Measurements from ENCODE around the gene MRPS12. TPM values are rescaled to one million over a fixed set of nuclear protein-coding genes. Genes with fewer than 3 reads are reported as not detected.

MRPS12 gene
- total and polyA plus RNA-seq, 2 of the 4 experiments (the other 2 are of a cell fraction): 26.7 to 75.4 TPM

- TF ChIP-seq ELK1 (IDR thresholded peaks at IDR 0.05; ENCODE audit: borderline replicate concordance, low read depth, low read length) (no peak), RFX5 (IDR thresholded peaks at IDR 0.05; ENCODE audit: low read depth, low read length) (no peak), FOS (IDR thresholded peaks at IDR 0.05; ENCODE audit: low read depth, low read length) (no peak), SMC3 (IDR thresholded peaks at IDR 0.05; ENCODE audit: low read depth, low read length) (no peak), BHLHE40 (IDR thresholded peaks at IDR 0.05; ENCODE audit: low read depth, low read length) (no peak)
These were observed 25.1 kb upstream of the MRPS12 start (continued) for GRCh38 chr19:38905620-38906019.

GRCh38 chr19:38907227-38907626 is 23.5 kb upstream of the MRPS12 start:
- TF ChIP-seq RAD21 (IDR thresholded peaks at IDR 0.05; ENCODE audit: low read length): no peak
- TF ChIP-seq CEBPB (IDR thresholded peaks at IDR 0.05; ENCODE audit: low read depth, low read length): no peak
- TF ChIP-seq USF2 (IDR thresholded peaks at IDR 0.05; ENCODE audit: low read depth, low read length): no peak
- TF ChIP-seq RCOR1 (IDR thresholded peaks at IDR 0.05; ENCODE audit: insufficient replicate concordance, low read length): no peak
- no peak for TF ChIP-seq NFE2L2 (IDR thresholded peaks at IDR 0.05; ENCODE audit: low read depth, low read length)
- TF ChIP-seq CHD1 (IDR thresholded peaks at IDR 0.05; ENCODE audit: low read depth, low read length): no peak
- no peak overlapping the region for H2AFZ ChIP-seq (replicated peaks; ENCODE audit: low read length, poor library complexity)
- dilution Hi-C loops (cut with HindIII; ENCODE audit: low sequenced_read_pairs, unreplicated experiment) (no loop called here), intact Hi-C loops (cut with micrococcal nuclease) (no loop called here), in situ Hi-C loops (cut with MboI; ENCODE audit: low sequenced_read_pairs) (loop anchor here (25.0 kb wide), 1 partner anchor 170 kb away; the partner anchor contains the start of gene CAPN12)
- H2BK20ac ChIP-seq (ENCODE audit: low read depth, low read length): no peak overlapping the region
- no peaks in the 10 kb centered on the region for H3K4me1 ChIP-seq (ENCODE audit: control insufficient read depth, insufficient read depth, low read length)
- no peaks in the 10 kb centered on the region; the same call in 1 of the 2 replicates for H3K9me3 ChIP-seq (ENCODE audit: control insufficient read depth, insufficient read depth, low read length)
- H3K23ac ChIP-seq (ENCODE audit: low read depth, low read length): no peak overlapping the region
- no peaks in the 10 kb centered on the region; the same call in 1 of the 2 replicates for H4K20me1 ChIP-seq (ENCODE audit: insufficient read depth, low read length)
- POLR2A ChIA-PET (ENCODE audit: unreplicated experiment): no interaction called here
- H2BK5ac ChIP-seq (ENCODE audit: low read depth, low read length, poor library complexity, severe bottlenecking): no peak overlapping the region
- no peak overlapping the region for H2BK120ac ChIP-seq (ENCODE audit: low read depth, low read length)
- H3K56ac ChIP-seq (ENCODE audit: extremely low read depth, insufficient read depth, low read length): no peak overlapping the region
- no peak overlapping the region for H3K4ac ChIP-seq (ENCODE audit: low read depth, low read length)
- ATAC-seq (ENCODE audit: low read depth) (no peak), DNase-seq (no peak)
- no peak overlapping the region for H2BK15ac ChIP-seq (ENCODE audit: low read depth, low read length)
- H4K5ac ChIP-seq (ENCODE audit: low read depth, low read length): no peak overlapping the region
- 90% methylated on average over 8 of the region's 29 CpGs; no CpG with 5 or more reads in 1 of the 2 experiments for WGBS, 2 experiments (ENCODE audit: extremely low coverage in 2 of 2, insufficient read length in 1 of 2)
- H3K18ac ChIP-seq (ENCODE audit: low read depth, low read length): no peak overlapping the region
- H3K14ac ChIP-seq (replicated peaks; ENCODE audit: low read depth, low read length): no peak overlapping the region
- CTCF ChIA-PET: no interaction called here
- BruUV-seq (replicated peaks): no TSS peak
- no peak overlapping the region for H4K8ac ChIP-seq (ENCODE audit: low read depth in 2 of 2, low read length in 2 of 2)
- H3K4me2 ChIP-seq (ENCODE audit: low read depth, low read length): no peak overlapping the region
- H3K9me1 ChIP-seq (ENCODE audit: insufficient read depth, low read length): no peaks in the 10 kb centered on the region
- no peak overlapping the region for H2AK9ac ChIP-seq (replicated peaks; ENCODE audit: low read depth, low read length, poor library complexity)
- no peak overlapping the region for H3K27ac ChIP-seq (ENCODE audit: insufficient read depth, low read length)
- peaks cover 25% of the 10 kb centered on the region for H3K36me3 ChIP-seq (ENCODE audit: control insufficient read depth, insufficient read depth, low read length)
- H2AK5ac ChIP-seq (ENCODE audit: low read depth, low read length): no peak overlapping the region
- H4K91ac ChIP-seq (ENCODE audit: insufficient read depth, low read depth, low read length): no peak overlapping the region
- H3K27me3 ChIP-seq (ENCODE audit: control insufficient read depth, insufficient read depth, low read length): peaks cover 4% of the 10 kb centered on the region; the same call in 1 of the 2 replicates
- H3K9ac ChIP-seq (ENCODE audit: low read depth, low read length): no peak overlapping the region
- H3K4me3 ChIP-seq (ENCODE audit: insufficient read depth, low read depth, low read length): no peak overlapping the region
- peaks cover 0 to 9% of the 10 kb centered on the region in 2 experiments; a peak in 2 of 4 replicates for H3K79me1 ChIP-seq (ENCODE audit: low read depth in 1 of 2, low read length in 2 of 2)
